GM12878 (cell line): ENCODE measurements around the gene PLOD3. TPM values are rescaled to one million over a fixed set of nuclear protein-coding genes. Genes with fewer than 3 reads are reported as not detected.

Experiments
- ATAC-seq: fragments of 200-7000 bp; cut with Tn5 transposase; 3 replicates; pipeline ENCODE4 v1.9.1; 2020; ENCODE audit warnings: mild to moderate bottlenecking, moderate library complexity
- BruUV-seq: library from RNA; stranded (reverse); fragments of 400-500 nt; replicated peaks from 2 replicates; lab custom pipeline; 2021; lab: Mats Ljungman, UMichigan
- CTCF ChIA-PET: fragments of 300-600 bp; sonication (Branson Sonifier 250); formaldehyde crosslinking; extraction: SDS; loops from one replicate; lab custom pipeline; 2021; ENCODE audit warnings: inconsistent platforms; lab: Yijun Ruan, JAX
- POLR2A ChIA-PET: fragments of 350-600 bp; formaldehyde crosslinking; extraction: SDS; loops from one replicate; lab custom pipeline; 2021; ENCODE audit warnings: inconsistent platforms; lab: Charles Lee
- RAD21 ChIA-PET: fragments of 300-600 bp; sonication (Branson Sonifier 250); formaldehyde crosslinking; loops from one replicate; lab custom pipeline; 2023; ENCODE audit warnings: antibody characterized with exemption; ENCODE audit not compliant: unreplicated experiment; lab: Charles Lee
- SMC1A ChIA-PET: fragments of 300-600 bp; sonication (Branson Sonifier 250); formaldehyde crosslinking; loops from one replicate; lab custom pipeline; 2023; ENCODE audit not compliant: unreplicated experiment, uncharacterized antibody; lab: Charles Lee
- DNase-seq: peaks from one replicate; pipeline ENCODE4 v3.0.0-alpha.2; 2011; ENCODE audit warnings: low read depth, low spot score
- FAIRE-seq: peaks from 3 replicates; lab custom pipeline; 2011; peaks lifted over from hg19 to GRCh38; lab: Jason Lieb, UNC
- H2AFZ ChIP-seq: 2 replicates; pipeline ENCODE4 v1.6.0; 2011; ENCODE audit warnings: low read depth, low read length, control low read depth; ENCODE audit not compliant: control insufficient read depth
- H3K27ac ChIP-seq: 2 replicates; pipeline ENCODE4 v1.5.1; 2011; ENCODE audit warnings: control low read depth; ENCODE audit not compliant: control insufficient read depth, insufficient read depth
- H3K27me3 ChIP-seq, 2 experiments: replicated peaks in 1 of 2; 2 replicates each; pipeline versions ENCODE4 v1.6.0 to v1.6.1; 2011; ENCODE audit warnings: low read length in 1 of 2; ENCODE audit not compliant: control insufficient read depth in 2 of 2, insufficient read depth in 2 of 2
- H3K36me3 ChIP-seq, 2 experiments: 2 replicates each; pipeline ENCODE4 v1.5.1; 2011; ENCODE audit warnings: low read length in 1 of 2; ENCODE audit not compliant: control insufficient read depth in 2 of 2, insufficient read depth in 2 of 2
- H3K4me1 ChIP-seq: 2 replicates; pipeline ENCODE4 v1.6.1; 2011; ENCODE audit warnings: mild to moderate bottlenecking, low read length, moderate library complexity, mixed read lengths; ENCODE audit not compliant: control insufficient read depth, insufficient read depth
- H3K4me2 ChIP-seq: 2 replicates; pipeline ENCODE4 v1.6.0; 2011; ENCODE audit warnings: control low read depth; ENCODE audit not compliant: control insufficient read depth, insufficient read depth
- H3K4me3 ChIP-seq: fragments of 200-600 bp; sonication (generic); 2 replicates; pipeline ENCODE4 v1.5.1; 2016
- H3K79me2 ChIP-seq: 2 replicates; pipeline ENCODE4 v1.6.0; 2011; ENCODE audit warnings: low read length; ENCODE audit not compliant: control insufficient read depth, insufficient read depth
- H3K9ac ChIP-seq: 2 replicates; pipeline ENCODE4 v1.8.0; 2011; ENCODE audit warnings: low read length, control low read depth, mixed read lengths; ENCODE audit not compliant: control insufficient read depth, insufficient read depth
- H3K9me3 ChIP-seq: replicated peaks from 3 replicates; pipeline ENCODE4 v1.5.1; 2011; ENCODE audit warnings: mild to moderate bottlenecking, low read length; ENCODE audit not compliant: control insufficient read depth, insufficient read depth
- H4K20me1 ChIP-seq: 2 replicates; pipeline ENCODE4 v1.6.0; 2011; ENCODE audit not compliant: control insufficient read depth, insufficient read depth
- BRCA1 ChIP-seq: IDR thresholded peaks from 2 replicates; pipeline ENCODE4 v1.6.1; 2011; ENCODE audit warnings: low read depth, low read length, improper control_type of control experiment
- DPF2 ChIP-seq: fragments of 450-650 bp; IDR thresholded peaks from 2 replicates; pipeline ENCODE4 v1.6.1; 2017; ENCODE audit warnings: mild to moderate bottlenecking
- EGR1 ChIP-seq, 2 experiments: IDR thresholded peaks; 1 replicate in 1 of 2; 2 replicates in 1 of 2; pipeline ENCODE4 v1.6.1; 2011 to 2012; ENCODE audit warnings: low read depth in 2 of 2, low read length in 2 of 2, borderline replicate concordance in 1 of 2, mild to moderate bottlenecking in 1 of 2, moderate library complexity in 1 of 2
- HCFC1 ChIP-seq: fragments of 150-350 bp; IDR thresholded peaks from 2 replicates; pipeline ENCODE4 v1.6.1; 2014; ENCODE audit warnings: low read length
- MAX ChIP-seq: IDR thresholded peaks from 2 replicates; pipeline ENCODE4 v1.6.1; 2012; ENCODE audit warnings: low read depth, low read length, improper control_type of control experiment
- NRF1 ChIP-seq: conservative IDR thresholded peaks from 2 replicates; pipeline ENCODE4 v1.6.1; 2011; ENCODE audit warnings: mild to moderate bottlenecking, low read depth, low read length, improper control_type of control experiment
- POLR2A ChIP-seq: IDR thresholded peaks from 2 replicates; pipeline ENCODE4 v1.6.1; 2011; ENCODE audit warnings: low read depth, mild to moderate bottlenecking, low read length
- PRDM15 ChIP-seq: fragments of 450-650 bp; formaldehyde crosslinking; IDR thresholded peaks from 2 replicates; pipeline ENCODE4 v1.4.0; 2020; ENCODE audit warnings: mild to moderate bottlenecking, moderate library complexity
- SRF ChIP-seq, 2 experiments: IDR thresholded peaks; 2 replicates each; pipeline ENCODE4 v1.6.1; 2011; ENCODE audit warnings: low read depth in 2 of 2, low read length in 2 of 2, mild to moderate bottlenecking in 1 of 2, moderate library complexity in 1 of 2
- ZNF24 ChIP-seq: fragments of 450-650 bp; IDR thresholded peaks from 2 replicates; pipeline ENCODE4 v1.6.1; 2017; ENCODE audit warnings: antibody characterized with exemption, mild to moderate bottlenecking
- ZNF622 ChIP-seq: fragments of 450-650 bp; IDR thresholded peaks from 2 replicates; pipeline ENCODE4 v1.6.1; 2017; ENCODE audit warnings: mild to moderate bottlenecking, inconsistent platforms
- WGBS: methylation state at CpG from one replicate; pipeline ENCODE4 v1.1.6; 2016; ENCODE audit warnings: low lambda C conversion rate; ENCODE audit not compliant: insufficient replicate concordance, insufficient coverage; ENCODE audit errors: missing lambda C conversion rate; 5-methylcytosine and 5-hydroxymethylcytosine counted together
- in situ Hi-C: fragments of 300-500 bp; cut with MboI; formaldehyde crosslinking; loops from 9 replicates; pipeline ENCODE4 v1.14.3; 2018; ENCODE audit warnings: mixed read lengths
- intact Hi-C: fragments of 100-400 bp; cut with micrococcal nuclease; formaldehyde crosslinking; loops from one replicate; pipeline ENCODE4 v1.14.2; 2022; ENCODE audit not compliant: unreplicated experiment
- polyA plus RNA-seq, 11 experiments: library from polyadenylated mRNA; depleted of rRNA in 4 of 11; unstranded in 6 of 11; stranded (reverse) in 5 of 11; fragments of >200 nt; fragmentation: Nextera tagmentation in 4 of 11; fragmentation: Illumina TruSeq in 1 of 11; extraction: Ambion mirVana in 4 of 11; extraction: Trizol in 1 of 11; gene quantifications; 1 replicate in 1 of 11; 2 replicates in 10 of 11; pipeline versions ENCODE4 v1.2.1 to v1.2.3, GENCODE V29; 2011 to 2016; ENCODE audit warnings: inconsistent platforms in 2 of 11, missing spikeins in 2 of 11, low read depth in 1 of 11
- total RNA-seq, 4 experiments: library from RNA; depleted of rRNA in 3 of 4; stranded (reverse); fragments of >200 nt in 3 of 4; fragmentation: Illumina TruSeq in 1 of 4; extraction: Trizol in 1 of 4; gene quantifications; 2 replicates each; pipeline versions ENCODE4 v1.2.1 to v1.2.3, GENCODE V29; 2013 to 2021
- TF ChIP-seq, protein P1 (sequence below): IDR thresholded peaks from 2 replicates; pipeline ENCODE4 v1.6.1; 2011; ENCODE audit warnings: borderline replicate concordance, low read depth, mild to moderate bottlenecking, moderate library complexity, mixed read lengths, low read length; ENCODE audit not compliant: insufficient read depth; ENCODE audit errors: extremely low read length
- TF ChIP-seq, protein P2 (sequence below): IDR thresholded peaks from 2 replicates; pipeline ENCODE4 v1.6.1; 2011; ENCODE audit warnings: low read depth, low read length, improper control_type of control experiment, borderline replicate concordance

Gene PLOD3
- total and polyA plus RNA-seq, 10 of the 15 experiments (the other 5 are each of a cell fraction or from before 2014, with no cell fraction given): 0.53 to 27.8 (median 15.1) TPM

GRCh38 chr7:101165958-101166647 lies 51.3 kb downstream of the PLOD3 start (continued):
- TF ChIP-seq PRDM15 (CRISPR knock-in tag): no peak

DNA sequence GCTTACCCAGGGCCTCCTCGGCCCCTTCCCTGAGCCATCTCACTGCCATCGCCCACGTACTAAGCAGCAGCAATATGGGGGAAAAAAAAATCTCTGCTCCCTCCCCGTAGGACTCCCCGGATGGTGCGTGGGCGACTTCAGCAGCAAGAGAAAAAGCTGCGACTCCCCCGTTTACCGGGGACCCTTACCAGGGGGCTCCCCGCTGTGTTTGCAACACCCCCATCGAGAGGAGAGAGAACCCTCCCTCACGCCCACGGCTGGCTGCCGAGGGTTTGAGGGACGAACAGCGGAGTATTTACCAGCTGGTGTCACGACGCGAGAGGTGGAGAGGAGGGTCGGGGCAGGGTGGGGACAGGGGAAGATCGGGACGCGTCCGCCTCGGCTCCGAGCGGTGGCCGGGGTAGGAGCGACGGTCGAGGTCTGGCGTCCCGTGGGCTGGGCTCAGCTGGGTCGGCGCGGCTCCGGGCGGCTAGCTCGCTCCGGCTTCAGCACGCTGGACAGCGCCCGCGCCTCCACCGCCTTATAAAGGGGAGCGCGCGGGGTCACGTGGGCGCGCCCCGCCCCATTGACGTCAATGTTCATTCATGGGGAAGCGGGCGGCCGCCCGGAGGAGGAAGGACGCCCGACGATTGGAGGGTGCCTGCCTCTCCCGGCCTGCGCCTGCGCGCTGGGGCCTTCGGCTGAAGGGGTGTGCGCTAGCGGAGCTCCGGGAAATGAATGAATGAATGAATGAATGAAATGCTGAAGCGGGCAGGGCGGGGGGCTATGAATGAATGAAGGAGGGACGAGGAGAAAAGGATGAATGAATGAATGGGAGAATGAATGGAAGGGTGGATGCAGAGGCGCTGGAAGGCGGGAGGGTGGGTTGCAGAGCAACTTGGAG lies 52.1 kb downstream of the PLOD3 start, which contains the start of gene VGF:
Gene VGF (minus strand): TSS at position 495 of the 883 bp plus-strand sequence. CDS start 726 bp downstream, outside the sequence.
- no TSS peak for BruUV-seq
- Histone ChIP-seq H3K36me3 (peaks cover 0 to 2% of the 10 kb centered on the region in 2 experiments; a peak in 3 of 4 replicates), H3K4me3 (peak within 1 kb of the TSS; percentile 44; the same call in 1 of the 2 replicates), H3K9me3 (no peaks in the 10 kb centered on the region; the same call in 2 of the 3 replicates), H3K9ac (no peak within 1 kb of the TSS), H3K4me1 (peaks cover 11% of the 10 kb centered on the region), H3K27me3 (peaks cover 17 to 27% of the 10 kb centered on the region in 2 experiments; a peak in 3 of 4 replicates), H3K27ac (no peak within 1 kb of the TSS), H2AFZ (0 out of 2 replicates have a peak within 1 kb of the TSS, but pooled peaks have one; percentile 10), H3K4me2 (peak within 1 kb of the TSS; percentile 84), H4K20me1 (no peaks in the 10 kb centered on the region), H3K79me2 (no peaks in the 10 kb centered on the region)
- ATAC-seq (peak; percentile 82), DNase-seq (no peak), FAIRE-seq (peak; percentile 94)
- WGBS: 3% methylated on average over 60 of the region's 74 CpGs
- RAD21 ChIA-PET: interaction anchor here (0.5 to 2.5 kb wide), 6 partner anchors 8 to 28 kb away, joined by 3 to 32 read pairs (median 3); no protein-coding TSS in a partner anchor
- CTCF ChIA-PET: interaction anchor here (0.9 to 2.4 kb wide), 7 partner anchors 9 to 125 kb away, joined by 3 to 17 read pairs (median 5); no protein-coding TSS in a partner anchor
- POLR2A ChIA-PET: interaction anchor here (0.5 to 1.0 kb wide), 6 partner anchors 8 to 168 kb away, joined by 3 to 5 read pairs (median 4); partner anchors contain the start of genes PLOD3 and ZNHIT1
- intact Hi-C loops (no loop called here), in situ Hi-C loops (no loop called here)
- SMC1A ChIA-PET: interaction anchor here (0.7 to 1.9 kb wide), 5 partner anchors 21 to 71 kb away, joined by 3 to 8 read pairs (median 3); no protein-coding TSS in a partner anchor
- TF ChIP-seq, protein P1, sequence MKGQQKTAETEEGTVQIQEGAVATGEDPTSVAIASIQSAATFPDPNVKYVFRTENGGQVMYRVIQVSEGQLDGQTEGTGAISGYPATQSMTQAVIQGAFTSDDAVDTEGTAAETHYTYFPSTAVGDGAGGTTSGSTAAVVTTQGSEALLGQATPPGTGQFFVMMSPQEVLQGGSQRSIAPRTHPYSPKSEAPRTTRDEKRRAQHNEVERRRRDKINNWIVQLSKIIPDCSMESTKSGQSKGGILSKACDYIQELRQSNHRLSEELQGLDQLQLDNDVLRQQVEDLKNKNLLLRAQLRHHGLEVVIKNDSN: peak; percentile 96
- peak; percentile 71 to 77 for TF ChIP-seq SRF (IDR thresholded peaks at IDR 0.05; ENCODE audit: low read depth in 2 of 2, low read length in 2 of 2)
- TF ChIP-seq ZNF24: peak; percentile 99
- TF ChIP-seq EGR1 (IDR thresholded peaks at IDR 0.05; ENCODE audit: borderline replicate concordance in 1 of 2, low read depth in 2 of 2, low read length in 2 of 2): peak in 1 of 2 experiments; percentile 18; a peak in 1 of 3 replicates
- peak; percentile 74 for TF ChIP-seq NRF1
- TF ChIP-seq, protein P2, sequence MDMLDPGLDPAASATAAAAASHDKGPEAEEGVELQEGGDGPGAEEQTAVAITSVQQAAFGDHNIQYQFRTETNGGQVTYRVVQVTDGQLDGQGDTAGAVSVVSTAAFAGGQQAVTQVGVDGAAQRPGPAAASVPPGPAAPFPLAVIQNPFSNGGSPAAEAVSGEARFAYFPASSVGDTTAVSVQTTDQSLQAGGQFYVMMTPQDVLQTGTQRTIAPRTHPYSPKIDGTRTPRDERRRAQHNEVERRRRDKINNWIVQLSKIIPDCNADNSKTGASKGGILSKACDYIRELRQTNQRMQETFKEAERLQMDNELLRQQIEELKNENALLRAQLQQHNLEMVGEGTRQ: peak; percentile 92
- peak; percentile 57 for TF ChIP-seq DPF2
- no peak for TF ChIP-seq BRCA1
- TF ChIP-seq MAX: peak; percentile 97
- peak; percentile 19; the same call in 1 of the 2 replicates for TF ChIP-seq HCFC1
- TF ChIP-seq ZNF622: no peak
- TF ChIP-seq POLR2A: 0 out of 2 replicates have a peak, but pooled peaks have one; percentile 18
